ENCODE measurements around the gene APC2. TPM values are rescaled to one million over a fixed set of nuclear protein-coding genes. Genes with fewer than 3 reads are reported as not detected.

Gene APC2
- total RNA-seq, 1 experiment from 2014 or later, result 1.4 TPM

DNA sequence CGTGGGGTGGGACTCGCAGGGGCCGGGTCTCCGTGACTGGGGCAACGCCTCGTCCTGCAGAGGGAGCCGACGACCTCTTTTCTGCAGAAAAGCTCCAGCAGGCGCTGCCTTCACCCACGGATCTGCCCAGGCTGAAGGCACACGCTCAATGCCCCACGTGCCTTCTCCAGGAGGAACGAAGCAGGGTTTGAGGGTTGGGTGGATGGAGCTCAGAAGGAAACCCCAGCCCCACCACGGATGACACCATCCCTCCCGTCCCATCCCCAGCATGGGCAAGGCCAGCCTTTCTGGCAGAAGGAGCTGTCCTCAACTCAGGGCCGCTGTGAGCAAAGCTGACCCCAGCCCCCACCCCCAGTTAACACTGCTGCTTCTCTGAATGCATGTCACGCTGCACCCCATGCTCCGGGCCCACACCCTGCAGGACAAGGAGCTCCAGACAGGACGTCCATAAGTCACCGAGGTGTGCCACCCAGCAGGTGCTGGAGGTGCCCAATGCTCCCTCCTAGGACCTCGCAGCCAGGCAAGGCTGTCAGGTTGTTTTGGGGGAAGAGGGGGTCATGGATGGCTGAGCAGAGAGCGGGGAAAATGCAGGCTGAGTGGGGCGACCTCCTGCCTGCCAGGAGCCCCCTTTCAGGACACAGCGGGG is 21.7 kb downstream of the APC2 start:
- no peak for TF ChIP-seq SP1 (CRISPR knock-in tag; conservative IDR thresholded peaks at IDR 0.05)
- TF ChIP-seq CREM (CRISPR knock-in tag; IDR thresholded peaks at IDR 0.05), result no peak
- no peak for TF ChIP-seq ELF4 (CRISPR knock-in tag; IDR thresholded peaks at IDR 0.05; ENCODE audit: low read depth)
- TF ChIP-seq TCF7 (CRISPR knock-in tag; IDR thresholded peaks at IDR 0.05; ENCODE audit: low read depth), result peak; percentile 37; the same call in 1 of the 2 replicates
- ChIA-PET CTCF (interaction anchor here (0.6 to 3.2 kb wide), 19 partner anchors 13 to 961 kb away, joined by 3 to 19 read pairs (median 3); partner anchors contain the start of gene REEP6), POLR2A (interaction anchor here (0.6 to 0.9 kb wide), 3 partner anchors 16 to 203 kb away, joined by 3 read pairs; partner anchors contain the start of gene CIRBP)
- no peaks in the 10 kb centered on the region for H3K36me3 Mint-ChIP-seq
- peaks cover 5% of the 10 kb centered on the region; the same call in 1 of the 2 replicates for H3K4me1 Mint-ChIP-seq
- H3K27ac Mint-ChIP-seq, result no peak overlapping the region
- no peaks in the 10 kb centered on the region for H3K9me3 Mint-ChIP-seq
- DNase-seq (ENCODE audit: low spot score), result no peak
- ATAC-seq, result no peak
- no peak overlapping the region for H3K4me3 Mint-ChIP-seq
- peaks cover 51% of the 10 kb centered on the region for H3K27me3 Mint-ChIP-seq (ENCODE audit: low read depth)

DNA sequence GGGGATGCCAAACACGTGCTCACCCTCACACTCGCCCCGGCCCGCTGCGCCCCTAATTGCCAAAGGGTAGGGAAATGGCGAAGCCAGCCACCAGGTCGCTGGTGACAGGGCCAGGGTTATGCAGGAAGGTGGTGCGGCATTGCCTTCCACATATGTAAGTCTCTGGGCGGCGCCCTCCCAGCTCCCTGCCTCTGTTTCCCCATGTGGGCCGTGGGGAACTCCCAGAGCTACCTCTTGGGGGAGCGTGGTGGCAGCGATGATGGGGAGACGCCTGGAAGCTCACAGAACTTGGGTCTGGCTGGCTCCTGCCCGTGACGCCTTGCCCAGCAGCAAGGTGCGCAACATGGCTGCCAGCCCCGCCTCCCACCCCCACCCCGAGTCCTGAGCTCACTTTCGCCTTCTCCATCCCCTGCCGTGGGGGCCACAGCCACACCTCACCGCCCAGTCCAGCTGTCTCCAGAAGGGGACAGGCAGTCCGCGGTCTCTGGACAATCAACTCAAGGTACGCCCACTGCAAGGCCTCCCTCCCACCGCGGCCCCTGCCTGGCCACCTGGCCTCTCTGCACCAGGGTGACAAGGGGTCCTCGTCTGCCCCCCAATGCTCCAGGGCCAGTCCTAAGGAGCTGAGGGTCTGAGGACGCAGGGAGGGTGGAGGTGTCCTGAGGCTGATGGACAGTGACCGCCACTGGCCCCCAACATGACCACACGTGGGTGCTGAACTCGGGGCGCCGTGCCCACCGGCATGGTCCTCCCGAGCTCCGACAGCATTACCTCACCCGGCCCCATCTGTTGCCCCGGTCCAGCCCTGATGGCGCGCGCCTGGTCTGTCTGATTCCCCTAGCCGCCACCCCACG is 22.5 kb downstream of the APC2 start:
- ATAC-seq (no peak), DNase-seq (ENCODE audit: low spot score) (peak; percentile 10)
- Mint-ChIP-seq H3K36me3 (peaks cover 4% of the 10 kb centered on the region), H3K4me1 (peaks cover 5% of the 10 kb centered on the region; the same call in 1 of the 2 replicates), H3K27me3 (ENCODE audit: low read depth) (peaks cover 44% of the 10 kb centered on the region), H3K4me3 (no peak overlapping the region), H3K27ac (no peak overlapping the region), H3K9me3 (no peaks in the 10 kb centered on the region)
- POLR2A ChIA-PET, result interaction anchor here (0.6 to 1.2 kb wide), 6 partner anchors 16 to 360 kb away, joined by 3 read pairs; partner anchors contain the start of gene CIRBP
- 0 out of 2 replicates have a peak, but pooled peaks have one; percentile 26 for TF ChIP-seq TEAD1 (CRISPR knock-in tag; IDR thresholded peaks at IDR 0.05)
- TF ChIP-seq, protein P1, sequence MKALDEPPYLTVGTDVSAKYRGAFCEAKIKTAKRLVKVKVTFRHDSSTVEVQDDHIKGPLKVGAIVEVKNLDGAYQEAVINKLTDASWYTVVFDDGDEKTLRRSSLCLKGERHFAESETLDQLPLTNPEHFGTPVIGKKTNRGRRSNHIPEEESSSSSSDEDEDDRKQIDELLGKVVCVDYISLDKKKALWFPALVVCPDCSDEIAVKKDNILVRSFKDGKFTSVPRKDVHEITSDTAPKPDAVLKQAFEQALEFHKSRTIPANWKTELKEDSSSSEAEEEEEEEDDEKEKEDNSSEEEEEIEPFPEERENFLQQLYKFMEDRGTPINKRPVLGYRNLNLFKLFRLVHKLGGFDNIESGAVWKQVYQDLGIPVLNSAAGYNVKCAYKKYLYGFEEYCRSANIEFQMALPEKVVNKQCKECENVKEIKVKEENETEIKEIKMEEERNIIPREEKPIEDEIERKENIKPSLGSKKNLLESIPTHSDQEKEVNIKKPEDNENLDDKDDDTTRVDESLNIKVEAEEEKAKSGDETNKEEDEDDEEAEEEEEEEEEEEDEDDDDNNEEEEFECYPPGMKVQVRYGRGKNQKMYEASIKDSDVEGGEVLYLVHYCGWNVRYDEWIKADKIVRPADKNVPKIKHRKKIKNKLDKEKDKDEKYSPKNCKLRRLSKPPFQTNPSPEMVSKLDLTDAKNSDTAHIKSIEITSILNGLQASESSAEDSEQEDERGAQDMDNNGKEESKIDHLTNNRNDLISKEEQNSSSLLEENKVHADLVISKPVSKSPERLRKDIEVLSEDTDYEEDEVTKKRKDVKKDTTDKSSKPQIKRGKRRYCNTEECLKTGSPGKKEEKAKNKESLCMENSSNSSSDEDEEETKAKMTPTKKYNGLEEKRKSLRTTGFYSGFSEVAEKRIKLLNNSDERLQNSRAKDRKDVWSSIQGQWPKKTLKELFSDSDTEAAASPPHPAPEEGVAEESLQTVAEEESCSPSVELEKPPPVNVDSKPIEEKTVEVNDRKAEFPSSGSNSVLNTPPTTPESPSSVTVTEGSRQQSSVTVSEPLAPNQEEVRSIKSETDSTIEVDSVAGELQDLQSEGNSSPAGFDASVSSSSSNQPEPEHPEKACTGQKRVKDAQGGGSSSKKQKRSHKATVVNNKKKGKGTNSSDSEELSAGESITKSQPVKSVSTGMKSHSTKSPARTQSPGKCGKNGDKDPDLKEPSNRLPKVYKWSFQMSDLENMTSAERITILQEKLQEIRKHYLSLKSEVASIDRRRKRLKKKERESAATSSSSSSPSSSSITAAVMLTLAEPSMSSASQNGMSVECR (CRISPR knock-in tag; IDR thresholded peaks at IDR 0.05; ENCODE audit: borderline replicate concordance), result no peak
- TF ChIP-seq, protein P2, sequence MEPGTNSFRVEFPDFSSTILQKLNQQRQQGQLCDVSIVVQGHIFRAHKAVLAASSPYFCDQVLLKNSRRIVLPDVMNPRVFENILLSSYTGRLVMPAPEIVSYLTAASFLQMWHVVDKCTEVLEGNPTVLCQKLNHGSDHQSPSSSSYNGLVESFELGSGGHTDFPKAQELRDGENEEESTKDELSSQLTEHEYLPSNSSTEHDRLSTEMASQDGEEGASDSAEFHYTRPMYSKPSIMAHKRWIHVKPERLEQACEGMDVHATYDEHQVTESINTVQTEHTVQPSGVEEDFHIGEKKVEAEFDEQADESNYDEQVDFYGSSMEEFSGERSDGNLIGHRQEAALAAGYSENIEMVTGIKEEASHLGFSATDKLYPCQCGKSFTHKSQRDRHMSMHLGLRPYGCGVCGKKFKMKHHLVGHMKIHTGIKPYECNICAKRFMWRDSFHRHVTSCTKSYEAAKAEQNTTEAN (CRISPR knock-in tag; IDR thresholded peaks at IDR 0.05), result no peak
- TF ChIP-seq FOXP1 (CRISPR knock-in tag; IDR thresholded peaks at IDR 0.05; ENCODE audit: borderline replicate concordance), result 0 out of 2 replicates have a peak, but pooled peaks have one; percentile 44
- TF ChIP-seq ZNF232 (CRISPR knock-in tag; IDR thresholded peaks at IDR 0.05), result no peak
- peak; percentile 26; the same call in 1 of the 2 replicates for TF ChIP-seq SP1 (CRISPR knock-in tag; conservative IDR thresholded peaks at IDR 0.05)
- CTCF ChIA-PET, result interaction anchor here (0.6 to 3.2 kb wide), 14 partner anchors 17 to 962 kb away, joined by 3 to 19 read pairs (median 3); partner anchors contain the start of gene REEP6

DNA sequence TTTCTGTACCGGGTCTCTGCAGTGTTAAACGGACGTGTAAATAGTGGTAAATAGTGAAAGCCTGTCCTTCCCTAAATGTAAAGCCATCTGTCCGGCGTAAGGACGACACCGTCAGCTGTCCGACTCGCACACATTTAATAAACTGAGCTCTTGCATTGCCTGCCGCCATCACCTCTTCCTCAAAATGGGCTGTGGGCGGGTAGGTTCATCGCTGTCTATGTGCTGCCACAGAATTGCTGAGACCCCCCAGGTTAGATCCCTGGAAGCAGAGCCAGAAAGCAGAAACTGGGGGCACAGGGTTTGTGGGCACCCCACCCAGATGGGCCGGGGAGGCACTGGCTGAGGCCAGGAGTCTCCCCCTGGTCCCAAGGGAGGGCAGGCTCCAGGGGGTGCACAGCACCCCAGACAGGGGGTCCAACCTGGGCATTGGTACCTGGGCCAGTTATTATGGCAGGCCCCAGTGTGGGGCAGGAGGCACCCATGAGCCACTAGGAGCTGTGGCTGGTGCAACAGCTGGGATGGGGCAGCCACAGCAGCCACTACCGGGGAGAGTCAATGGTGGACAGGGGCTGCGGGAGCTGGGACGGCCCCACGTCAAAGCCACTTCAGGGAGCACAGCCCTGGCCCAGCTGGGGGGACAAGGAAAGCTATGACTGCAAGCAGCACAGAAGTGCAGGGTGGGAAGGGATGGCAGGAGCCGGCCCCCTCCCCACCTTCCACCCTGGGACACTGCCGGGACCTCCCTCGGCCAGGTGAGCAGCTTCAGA is 23.3 kb downstream of the APC2 start:
- ChIA-PET POLR2A (interaction anchor here (0.6 to 1.2 kb wide), 4 partner anchors 21 to 359 kb away, joined by 3 read pairs; no protein-coding TSS in a partner anchor), CTCF (interaction anchor here (1.0 to 3.2 kb wide), 6 partner anchors 17 to 962 kb away, joined by 3 to 19 read pairs (median 5); no protein-coding TSS in a partner anchor)
- Mint-ChIP-seq H3K4me1 (peaks cover 7% of the 10 kb centered on the region; the same call in 1 of the 2 replicates), H3K4me3 (no peak overlapping the region), H3K36me3 (peaks cover 4% of the 10 kb centered on the region), H3K27ac (no peak overlapping the region), H3K9me3 (no peaks in the 10 kb centered on the region), H3K27me3 (ENCODE audit: low read depth) (peaks cover 36% of the 10 kb centered on the region)
- ATAC-seq (no peak), DNase-seq (ENCODE audit: low spot score) (peak; percentile 15)
- TF ChIP-seq MXD4 (CRISPR knock-in tag; IDR thresholded peaks at IDR 0.05; ENCODE audit: borderline replicate concordance) (no peak), SP1 (CRISPR knock-in tag; conservative IDR thresholded peaks at IDR 0.05) (peak; percentile 22; the same call in 1 of the 2 replicates), FOXJ3 (CRISPR knock-in tag; IDR thresholded peaks at IDR 0.05; ENCODE audit: borderline replicate concordance) (no peak), MYBL2 (CRISPR knock-in tag; IDR thresholded peaks at IDR 0.05) (no peak)

Measured in WTC11 (cell line).